Gastroesophageal sphincter (tissue), 3 donors: ENCODE data around the gene CD200R1L.

Source experiments
- EP300 ChIP-seq: sonication (generic); formaldehyde crosslinking; IDR thresholded peaks from one replicate; pipeline ENCODE4 v1.6.1; 2017; ENCODE audit warnings: antibody characterized with exemption, mild to moderate bottlenecking
- POLR2A ChIP-seq, 2 donors: fragments of 450-650 bp; IDR thresholded peaks; one replicate each; pipeline ENCODE4 v1.6.1; 2017; ENCODE audit warnings: antibody characterized with exemption in 2 of 2, mild to moderate bottlenecking in 2 of 2, moderate library complexity in 1 of 2
- POLR2AphosphoS5 ChIP-seq: sonication (generic); formaldehyde crosslinking; IDR thresholded peaks from one replicate; pipeline ENCODE4 v1.6.1; 2017; ENCODE audit warnings: antibody characterized with exemption
- TF ChIP-seq, protein P1 (sequence below), 4 experiments: fragments of 200-600 bp in 2 of 4; fragments of 450-650 bp in 2 of 4; sonication (generic) in 1 of 4; IDR thresholded peaks; one replicate each; pipeline ENCODE4 v1.5.1; 2017 to 2019; ENCODE audit warnings: antibody characterized with exemption in 4 of 4, mild to moderate bottlenecking in 2 of 4, moderate library complexity in 2 of 4

DNA sequence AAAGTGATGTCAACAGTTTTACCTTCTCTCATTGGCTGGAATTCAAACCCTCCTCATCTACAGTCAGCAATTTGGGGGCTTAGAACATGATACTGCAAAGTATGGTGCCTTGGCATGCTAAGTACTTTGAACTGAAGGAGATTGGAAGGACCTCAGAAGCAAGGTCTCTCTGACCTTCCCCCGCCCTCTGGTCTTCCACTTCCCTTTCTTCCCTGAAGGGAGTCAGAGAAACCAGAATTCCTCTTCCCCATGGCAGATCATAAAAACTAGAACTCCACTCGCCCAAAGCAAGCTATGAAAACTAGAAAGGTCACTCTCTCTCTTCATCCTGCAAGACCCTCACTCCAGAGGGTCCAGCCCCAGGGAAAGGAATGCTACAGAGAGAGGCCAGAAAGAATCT lies 64.2 kb downstream of the CD200R1L start:
- TF ChIP-seq, protein P1, sequence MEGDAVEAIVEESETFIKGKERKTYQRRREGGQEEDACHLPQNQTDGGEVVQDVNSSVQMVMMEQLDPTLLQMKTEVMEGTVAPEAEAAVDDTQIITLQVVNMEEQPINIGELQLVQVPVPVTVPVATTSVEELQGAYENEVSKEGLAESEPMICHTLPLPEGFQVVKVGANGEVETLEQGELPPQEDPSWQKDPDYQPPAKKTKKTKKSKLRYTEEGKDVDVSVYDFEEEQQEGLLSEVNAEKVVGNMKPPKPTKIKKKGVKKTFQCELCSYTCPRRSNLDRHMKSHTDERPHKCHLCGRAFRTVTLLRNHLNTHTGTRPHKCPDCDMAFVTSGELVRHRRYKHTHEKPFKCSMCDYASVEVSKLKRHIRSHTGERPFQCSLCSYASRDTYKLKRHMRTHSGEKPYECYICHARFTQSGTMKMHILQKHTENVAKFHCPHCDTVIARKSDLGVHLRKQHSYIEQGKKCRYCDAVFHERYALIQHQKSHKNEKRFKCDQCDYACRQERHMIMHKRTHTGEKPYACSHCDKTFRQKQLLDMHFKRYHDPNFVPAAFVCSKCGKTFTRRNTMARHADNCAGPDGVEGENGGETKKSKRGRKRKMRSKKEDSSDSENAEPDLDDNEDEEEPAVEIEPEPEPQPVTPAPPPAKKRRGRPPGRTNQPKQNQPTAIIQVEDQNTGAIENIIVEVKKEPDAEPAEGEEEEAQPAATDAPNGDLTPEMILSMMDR (IDR thresholded peaks at IDR 0.05), result no peak
- TF ChIP-seq POLR2A (IDR thresholded peaks at IDR 0.05), result no peak
- no peak for TF ChIP-seq POLR2AphosphoS5
- no peak for TF ChIP-seq EP300
